DND-41 (cell line): ENCODE data around the gene MOGAT3.

ENCODE experiments used
- EZH2 ChIP-seq: IDR thresholded peaks from 3 replicates; pipeline ENCODE4 v1.6.1; 2012; ENCODE audit warnings: borderline replicate concordance, low read depth, mild to moderate bottlenecking, moderate library complexity, low read length, inconsistent platforms; ENCODE audit not compliant: severe bottlenecking
- TF ChIP-seq, protein P1 (sequence below): IDR thresholded peaks from 2 replicates; pipeline ENCODE4 v1.5.1; 2012; ENCODE audit warnings: borderline replicate concordance, low read length, moderate library complexity, mild to moderate bottlenecking; ENCODE audit not compliant: poor library complexity, severe bottlenecking; ENCODE audit errors: extremely low read depth

DNA sequence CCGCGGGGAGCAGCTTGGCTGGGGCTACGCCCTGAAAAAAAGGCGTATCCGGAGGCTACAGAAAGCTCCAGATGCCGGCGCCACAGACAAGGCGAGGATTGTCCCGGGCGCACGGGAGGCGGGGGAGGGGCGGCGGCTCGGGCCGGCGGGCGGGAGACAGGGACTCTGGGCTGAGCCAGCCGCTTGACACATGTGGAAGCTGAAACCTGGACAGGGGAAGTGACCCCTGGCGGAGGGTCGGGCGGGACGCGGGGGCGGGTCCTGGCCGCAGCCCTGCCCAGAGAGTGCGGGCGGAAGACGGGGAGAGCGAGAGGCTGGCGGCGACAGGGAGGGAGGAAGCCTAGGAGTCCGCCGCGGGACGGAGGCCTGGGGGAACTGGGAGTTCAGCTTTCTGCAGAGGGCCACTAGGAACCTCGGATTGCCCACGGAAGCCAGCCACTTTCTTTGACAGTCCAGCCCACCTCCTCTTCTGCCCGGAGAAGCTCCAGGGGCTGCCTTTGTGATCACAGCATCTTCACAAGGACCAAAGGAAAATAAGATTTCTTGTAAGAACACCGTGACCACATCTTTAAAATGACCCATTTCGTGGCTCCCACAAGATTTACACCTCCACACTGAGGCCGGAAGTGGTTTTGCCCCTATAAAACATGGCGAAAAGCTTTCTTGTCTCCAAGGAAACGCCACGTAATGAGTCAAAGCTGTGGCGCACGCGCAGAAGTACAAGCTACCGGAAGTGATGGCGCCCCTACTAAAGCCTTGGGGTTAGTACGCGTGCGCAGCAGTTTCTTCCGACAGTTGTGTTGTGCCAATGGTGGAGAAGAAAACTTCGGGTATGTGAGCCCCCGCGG lies 16.8 kb upstream of the MOGAT3 start, which contains the start of the genes PLOD3 and ZNHIT1:
- TF ChIP-seq, protein P1, sequence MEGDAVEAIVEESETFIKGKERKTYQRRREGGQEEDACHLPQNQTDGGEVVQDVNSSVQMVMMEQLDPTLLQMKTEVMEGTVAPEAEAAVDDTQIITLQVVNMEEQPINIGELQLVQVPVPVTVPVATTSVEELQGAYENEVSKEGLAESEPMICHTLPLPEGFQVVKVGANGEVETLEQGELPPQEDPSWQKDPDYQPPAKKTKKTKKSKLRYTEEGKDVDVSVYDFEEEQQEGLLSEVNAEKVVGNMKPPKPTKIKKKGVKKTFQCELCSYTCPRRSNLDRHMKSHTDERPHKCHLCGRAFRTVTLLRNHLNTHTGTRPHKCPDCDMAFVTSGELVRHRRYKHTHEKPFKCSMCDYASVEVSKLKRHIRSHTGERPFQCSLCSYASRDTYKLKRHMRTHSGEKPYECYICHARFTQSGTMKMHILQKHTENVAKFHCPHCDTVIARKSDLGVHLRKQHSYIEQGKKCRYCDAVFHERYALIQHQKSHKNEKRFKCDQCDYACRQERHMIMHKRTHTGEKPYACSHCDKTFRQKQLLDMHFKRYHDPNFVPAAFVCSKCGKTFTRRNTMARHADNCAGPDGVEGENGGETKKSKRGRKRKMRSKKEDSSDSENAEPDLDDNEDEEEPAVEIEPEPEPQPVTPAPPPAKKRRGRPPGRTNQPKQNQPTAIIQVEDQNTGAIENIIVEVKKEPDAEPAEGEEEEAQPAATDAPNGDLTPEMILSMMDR: no peak
- TF ChIP-seq EZH2: no peak
